HepG2 (cell line): ENCODE measurements around the gene CELF2. TPM values are rescaled to one million over a fixed set of nuclear protein-coding genes. Genes with fewer than 3 reads are reported as not detected.

Source experiments
- ATAC-seq: fragments of 200-7000 bp; cut with Tn5 transposase; 3 replicates; pipeline ENCODE4 v1.9.1; 2020; ENCODE audit warnings: mild to moderate bottlenecking, moderate library complexity
- BruUV-seq: library from RNA; stranded (reverse); fragments of 400-500 nt; replicated peaks from 2 replicates; lab custom pipeline; 2021; lab: Mats Ljungman, UMichigan
- CTCF ChIA-PET: fragments of 300-600 bp; formaldehyde crosslinking; extraction: SDS; loops from one replicate; lab custom pipeline; 2021; ENCODE audit warnings: low total read pairs, inconsistent platforms, low intra/inter-chr PET ratio; lab: Yijun Ruan, JAX
- POLR2A ChIA-PET: fragments of 350-600 bp; sonication (Branson Sonifier 250); formaldehyde crosslinking; loops from one replicate; lab custom pipeline; 2020; ENCODE audit warnings: antibody characterized with exemption, inconsistent platforms; lab: Yijun Ruan, JAX
- DNase-seq: peaks from one replicate; pipeline ENCODE4 v3.0.0-alpha.2; 2015; ENCODE audit warnings: low spot score
- FAIRE-seq: peaks from 3 replicates; lab custom pipeline; 2011; peaks lifted over from hg19 to GRCh38; lab: Jason Lieb, UNC
- H2AFZ ChIP-seq: one replicate; pipeline ENCODE4 v1.6.1; 2011; ENCODE audit warnings: low read length, inconsistent platforms
- H3K27ac ChIP-seq: fragments of 300-600 bp; 3 replicates; pipeline ENCODE4 v1.8.0; 2011; ENCODE audit warnings: mixed run types, mild to moderate bottlenecking, mixed read lengths, low read length, inconsistent platforms; ENCODE audit not compliant: insufficient read depth; ENCODE audit errors: extremely low read length
- H3K27me3 ChIP-seq, 2 experiments: fragments of 200-600 bp in 1 of 2; 2 replicates in 1 of 2; 3 replicates in 1 of 2; pipeline versions ENCODE4 v1.6.0 to v1.8.0; 2011; ENCODE audit warnings: low read length in 2 of 2, mild to moderate bottlenecking in 2 of 2, moderate library complexity in 2 of 2, inconsistent platforms in 1 of 2; ENCODE audit not compliant: insufficient read depth in 2 of 2, control insufficient read depth in 1 of 2
- H3K36me3 ChIP-seq, 2 experiments: fragments of 200-600 bp in 1 of 2; replicated peaks in 1 of 2; 2 replicates in 1 of 2; 3 replicates in 1 of 2; pipeline versions ENCODE4 v1.5.1 to v1.8.0; 2011; ENCODE audit warnings: low read length in 2 of 2, inconsistent platforms in 1 of 2; ENCODE audit not compliant: insufficient read depth in 2 of 2, control insufficient read depth in 1 of 2
- H3K4me1 ChIP-seq: 2 replicates; pipeline ENCODE4 v1.5.1; 2012; ENCODE audit warnings: low read length, inconsistent platforms; ENCODE audit not compliant: insufficient read depth
- H3K4me2 ChIP-seq: 2 replicates; pipeline ENCODE4 v1.6.0; 2011; ENCODE audit warnings: low read depth, low read length, inconsistent platforms
- H3K4me3 ChIP-seq, 3 experiments: fragments of 200-600 bp in 1 of 3; sonication (generic), shearing (Covaris generic) in 1 of 3; replicated peaks in 1 of 3; 2 replicates each; pipeline ENCODE4 v1.5.1; 2011 to 2016; ENCODE audit warnings: low read length in 3 of 3, inconsistent platforms in 2 of 3, low read depth in 2 of 3, mild to moderate bottlenecking in 2 of 3, control low read depth in 1 of 3, mixed read lengths in 1 of 3; ENCODE audit not compliant: insufficient read depth in 1 of 3
- H3K79me2 ChIP-seq: one replicate; pipeline ENCODE4 v1.6.1; 2011; ENCODE audit warnings: low read length, inconsistent platforms; ENCODE audit not compliant: insufficient read depth
- H3K9ac ChIP-seq: 2 replicates; pipeline ENCODE4 v1.6.0; 2011; ENCODE audit warnings: mild to moderate bottlenecking, low read depth, low read length, inconsistent platforms; ENCODE audit not compliant: insufficient read depth
- H3K9me3 ChIP-seq: 2 replicates; pipeline ENCODE4 v1.5.1; 2012; ENCODE audit warnings: mild to moderate bottlenecking, low read length
- H4K20me1 ChIP-seq: 2 replicates; pipeline ENCODE4 v1.6.0; 2011; ENCODE audit warnings: inconsistent platforms, mild to moderate bottlenecking, low read length, moderate library complexity; ENCODE audit not compliant: insufficient read depth
- ETV5 ChIP-seq: IDR thresholded peaks from 2 replicates; pipeline ENCODE4 v1.6.1; 2018; ENCODE audit warnings: missing biosample characterization, missing genetic modification reagents, inconsistent platforms, borderline replicate concordance
- LCORL ChIP-seq, 2 experiments: fragments of 450-650 bp in 1 of 2; sonication (generic) in 1 of 2; formaldehyde crosslinking in 1 of 2; IDR thresholded peaks; 2 replicates each; pipeline versions ENCODE4 v1.5.0 to v1.6.1; 2017 to 2020; ENCODE audit warnings: antibody characterized with exemption in 1 of 2, missing genetic modification reagents in 1 of 2
- MATR3 ChIP-seq: sonication (generic); formaldehyde crosslinking; IDR thresholded peaks from 2 replicates; pipeline ENCODE4 v1.4.0; 2020; ENCODE audit warnings: missing genetic modification reagents
- NRL ChIP-seq: sonication (generic); formaldehyde crosslinking; IDR thresholded peaks from 2 replicates; pipeline ENCODE4 v1.5.0; 2020; ENCODE audit warnings: missing genetic modification reagents, mild to moderate bottlenecking, moderate library complexity, borderline replicate concordance
- POGZ ChIP-seq: sonication (generic); formaldehyde crosslinking; IDR thresholded peaks from 2 replicates; pipeline ENCODE4 v1.4.0; 2020; ENCODE audit warnings: mild to moderate bottlenecking, missing genetic modification reagents
- SAFB2 ChIP-seq: sonication (generic); formaldehyde crosslinking; IDR thresholded peaks from 2 replicates; pipeline ENCODE4 v1.5.1; 2020; ENCODE audit warnings: missing genetic modification reagents, low read depth, mild to moderate bottlenecking, borderline replicate concordance
- TEF ChIP-seq: sonication (generic); formaldehyde crosslinking; IDR thresholded peaks from 2 replicates; pipeline ENCODE4 v1.5.0; 2020; ENCODE audit warnings: missing genetic modification reagents
- ZBTB2 ChIP-seq: sonication (generic); formaldehyde crosslinking; IDR thresholded peaks from 2 replicates; pipeline ENCODE4 v1.8.0; 2022; ENCODE audit warnings: low read depth, missing genetic modification reagents
- WGBS: methylation state at CpG from one replicate; pipeline ENCODE4 v1.1.6; 2017; ENCODE audit warnings: low lambda C conversion rate; 5-methylcytosine and 5-hydroxymethylcytosine counted together
- in situ Hi-C: cut with HindIII; loops from 2 replicates; pipeline ENCODE4 v1.10.0; 2017; ENCODE audit warnings: low pct_unique_long_range_greater_than_20kb; ENCODE audit not compliant: extremely low pct_ligation_motif_present
- intact Hi-C: fragments of 100-400 bp; cut with micrococcal nuclease; formaldehyde crosslinking; loops from one replicate; pipeline ENCODE4 v1.10.0; 2022; ENCODE audit not compliant: unreplicated experiment
- polyA plus RNA-seq, 8 experiments: library from polyadenylated mRNA; depleted of rRNA in 3 of 8; stranded (reverse) in 7 of 8; unstranded in 1 of 8; fragments of >200 nt; fragmentation: Illumina TruSeq in 4 of 8; extraction: Trizol in 4 of 8; gene quantifications; 2 replicates each; pipeline versions ENCODE4 v1.2.1 to v1.2.3, GENCODE V29; 2011 to 2016; ENCODE audit warnings: low read depth in 4 of 8, missing spikeins in 1 of 8, mixed read lengths in 1 of 8; ENCODE audit not compliant: insufficient read depth in 1 of 8
- total RNA-seq, 5 experiments: library from RNA; depleted of rRNA; stranded (reverse); fragments of >200 nt; fragmentation: Illumina TruSeq; extraction: Trizol; gene quantifications; 2 replicates each; pipeline ENCODE4 v1.2.3, GENCODE V29; 2016; ENCODE audit warnings: low read depth in 1 of 5

The CELF2 gene
- total and polyA plus RNA-seq, 2 of the 13 experiments (the other 11 are each of a cell fraction or from before 2014, with no cell fraction given), result not detected

GRCh38 chr10:11214407-11214806, 196.7 kb downstream of the CELF2 start:
- no peak overlapping the region for H3K27ac ChIP-seq
- in situ Hi-C loops, result no loop called here
- no peaks in the 10 kb centered on the region for H3K9me3 ChIP-seq
- intact Hi-C loops, result no loop called here
- POLR2A ChIA-PET, result no interaction called here
- no peak overlapping the region for H2AFZ ChIP-seq
- H3K9ac ChIP-seq, result no peak overlapping the region
- H3K36me3 ChIP-seq, result no peaks in the 10 kb centered on the region
- CTCF ChIA-PET, result no interaction called here
- TF ChIP-seq POGZ (CRISPR knock-in tag) (no peak), TEF (CRISPR knock-in tag) (no peak), LCORL (IDR thresholded peaks at IDR 0.05) (no peak), LCORL (CRISPR knock-in tag; IDR thresholded peaks at IDR 0.05) (no peak), NRL (CRISPR knock-in tag) (no peak)
- DNase-seq (no peak), FAIRE-seq (no peak), ATAC-seq (no peak)
- no peak overlapping the region for H3K4me2 ChIP-seq
- no peak overlapping the region for H3K4me3 ChIP-seq
- BruUV-seq, result no TSS peak
- H3K79me2 ChIP-seq, result no peaks in the 10 kb centered on the region
- H3K27me3 ChIP-seq, result peaks cover 0 to 26% of the 10 kb centered on the region in 2 experiments; a peak in 2 of 5 replicates
- WGBS, result 28% methylated on average over 6 of the region's 10 CpGs
- H4K20me1 ChIP-seq, result no peaks in the 10 kb centered on the region; the same call in 1 of the 2 replicates
- H3K4me1 ChIP-seq, result no peaks in the 10 kb centered on the region

GRCh38 chr10:11215471-11215870, 197.8 kb downstream of the CELF2 start:
- Histone ChIP-seq H3K4me1 (no peaks in the 10 kb centered on the region), H3K79me2 (no peaks in the 10 kb centered on the region), H3K9me3 (no peaks in the 10 kb centered on the region), H3K4me3 (no peak overlapping the region), H2AFZ (no peak overlapping the region), H3K27me3 (peaks cover 0 to 19% of the 10 kb centered on the region in 2 experiments; a peak in 2 of 5 replicates), H3K9ac (no peak overlapping the region), H3K36me3 (no peaks in the 10 kb centered on the region), H4K20me1 (no peaks in the 10 kb centered on the region), H3K4me2 (no peak overlapping the region), H3K27ac (no peak overlapping the region)
- CTCF ChIA-PET, result no interaction called here
- POLR2A ChIA-PET, result no interaction called here
- TF ChIP-seq ZBTB2 (CRISPR knock-in tag) (no peak), ETV5 (CRISPR knock-in tag) (no peak), SAFB2 (CRISPR knock-in tag) (no peak), MATR3 (CRISPR knock-in tag) (no peak)
- no TSS peak for BruUV-seq
- DNase-seq (no peak), FAIRE-seq (no peak), ATAC-seq (no peak)
- 8% methylated on average over 4 of the region's 4 CpGs for WGBS
- intact Hi-C loops (no loop called here), in situ Hi-C loops (no loop called here)
